SK-N-MC (cell line): Measurements from ENCODE around the gene CPXM2.

Experiments
- EZH2 ChIP-seq: fragments of 200-600 bp; sonication (generic); IDR thresholded peaks from one replicate; pipeline ENCODE4 v1.6.1; 2017; ENCODE audit warnings: antibody characterized with exemption
- FOXP2 ChIP-seq: optimal IDR thresholded peaks from 2 replicates; pipeline ENCODE3; 2011; ENCODE audit warnings: mild to moderate bottlenecking, moderate library complexity; ENCODE audit not compliant: insufficient read depth; ENCODE audit errors: extremely low read length, control extremely low read depth
- POLR2AphosphoS5 ChIP-seq: IDR thresholded peaks from 2 replicates; pipeline ENCODE4 v1.6.1; 2012; ENCODE audit warnings: mild to moderate bottlenecking, low read depth, low read length, borderline replicate concordance

DNA sequence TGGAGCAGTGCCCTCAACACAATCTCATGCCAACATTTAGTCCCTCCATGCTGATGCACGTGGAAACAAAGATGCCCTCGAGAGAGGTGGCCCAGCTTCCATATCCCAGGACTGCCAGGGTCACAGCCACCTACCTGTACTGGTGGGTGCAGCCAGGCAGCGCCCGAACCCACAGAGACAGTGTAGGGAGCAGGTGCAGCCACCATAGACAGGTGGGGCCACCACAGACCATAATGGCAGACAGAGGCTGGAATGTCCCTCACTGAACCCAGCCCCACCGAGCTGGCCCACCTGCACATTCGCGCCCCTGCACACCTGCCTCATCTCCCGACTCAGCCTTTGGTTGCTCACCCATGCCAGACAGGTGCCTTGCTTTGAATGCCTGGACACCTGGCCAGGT is 18.3 kb upstream of the CPXM2 start:
- TF ChIP-seq EZH2 (no peak), FOXP2 (no peak), POLR2AphosphoS5 (no peak)
